GM12801 (cell line): ENCODE measurements around the gene CTNND2.

Experiments used
- CTCF ChIP-seq: IDR thresholded peaks from one replicate; pipeline ENCODE4 v1.5.1; 2011; ENCODE audit warnings: control low read depth; ENCODE audit not compliant: insufficient read length; ENCODE audit errors: extremely low read depth

The CTNND2 gene

GRCh38 chr5:11148810-11149539 lies 755.3 kb downstream of the CTNND2 start:
- no peak for TF ChIP-seq CTCF

GRCh38 chr5:11146171-11146570 lies 758.1 kb downstream of the CTNND2 start:
- no peak for TF ChIP-seq CTCF

- TF ChIP-seq CTCF = no peak
Observed at GRCh38 chr5:11143456-11144267, 760.6 kb downstream of the CTNND2 start.

- TF ChIP-seq CTCF = no peak
Observed at GRCh38 chr5:11139217-11139865, 764.9 kb downstream of the CTNND2 start.

GRCh38 chr5:11130131-11130530 lies 774.1 kb downstream of the CTNND2 start:
- TF ChIP-seq CTCF = no peak

GRCh38 chr5:11128021-11128420 lies 776.2 kb downstream of the CTNND2 start:
- no peak for TF ChIP-seq CTCF

GRCh38 chr5:11126844-11127243 lies 777.4 kb downstream of the CTNND2 start:
- no peak for TF ChIP-seq CTCF
